ENCODE results near the gene MACROD2.

Gene MACROD2

DNA sequence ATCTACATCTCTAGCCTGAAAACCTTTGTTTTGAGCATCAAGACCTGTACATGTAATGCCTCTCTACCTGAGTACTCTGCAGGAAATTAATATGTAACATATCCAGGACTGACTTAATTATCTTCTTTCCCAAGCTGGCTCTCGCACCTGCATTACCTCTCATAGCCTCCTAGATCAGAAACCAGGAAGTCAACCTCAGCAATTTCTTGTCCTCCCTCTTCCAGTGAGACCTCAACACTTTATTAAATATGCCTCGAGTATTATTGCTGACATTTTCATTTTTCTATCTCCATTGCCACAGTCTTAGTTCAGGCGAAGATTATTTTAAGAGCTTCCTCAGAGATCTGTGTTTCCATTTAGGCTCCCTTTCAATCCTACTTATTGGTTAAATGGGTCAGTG, 69.0 kb downstream of the MACROD2 start:
- no peak for DNase-seq

GRCh38 chr20:14064921-14065320, 69.6 kb downstream of the MACROD2 start:
- DNase-seq, result no peak

GRCh38 chr20:14065774-14066173, 70.5 kb downstream of the MACROD2 start:
- no peak for DNase-seq

DNA sequence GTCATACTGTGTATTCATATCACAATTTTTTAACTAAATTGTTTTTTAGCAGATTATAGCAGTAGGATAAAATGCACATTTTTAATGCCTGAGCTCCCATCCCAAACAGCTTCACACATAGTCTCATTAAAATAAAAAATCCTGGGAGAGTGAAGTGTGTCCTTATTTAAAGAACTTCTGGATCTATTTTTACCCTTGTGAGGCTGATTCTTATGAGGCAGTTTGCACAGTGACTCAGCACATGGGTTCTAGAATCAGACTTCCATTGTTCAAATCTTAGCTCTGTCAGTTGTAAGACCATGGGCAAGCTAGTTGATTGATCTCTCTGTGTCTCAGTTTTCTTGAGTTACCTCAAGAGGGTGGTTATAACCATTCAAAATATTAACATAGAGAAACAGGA, 72.3 kb downstream of the MACROD2 start:
- DNase-seq, result no peak

DNA sequence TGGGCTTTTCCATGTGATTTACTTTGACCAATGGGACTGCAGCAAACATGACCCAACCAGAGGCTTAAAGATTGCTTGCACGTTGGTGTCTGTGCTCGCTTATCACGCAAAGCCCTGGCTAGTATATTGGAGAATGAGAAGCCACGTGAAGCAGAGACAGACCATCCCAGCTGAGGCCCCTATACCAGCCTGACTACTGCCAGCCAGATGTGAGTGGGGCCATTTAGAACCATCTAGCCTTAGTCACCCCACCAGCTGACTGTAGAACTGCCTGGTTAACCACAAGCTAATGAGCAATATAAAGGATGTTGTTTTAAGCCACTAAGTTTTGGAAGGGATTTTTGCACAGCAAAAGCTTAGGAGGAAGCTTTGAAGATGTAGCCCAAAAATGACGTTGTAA, 74.5 kb downstream of the MACROD2 start:
- no peak for DNase-seq

GRCh38 chr20:14093652-14094051, 98.3 kb downstream of the MACROD2 start:
- no peak for DNase-seq

GRCh38 chr20:14098261-14098660, 102.9 kb downstream of the MACROD2 start:
- no peak for DNase-seq

DNA sequence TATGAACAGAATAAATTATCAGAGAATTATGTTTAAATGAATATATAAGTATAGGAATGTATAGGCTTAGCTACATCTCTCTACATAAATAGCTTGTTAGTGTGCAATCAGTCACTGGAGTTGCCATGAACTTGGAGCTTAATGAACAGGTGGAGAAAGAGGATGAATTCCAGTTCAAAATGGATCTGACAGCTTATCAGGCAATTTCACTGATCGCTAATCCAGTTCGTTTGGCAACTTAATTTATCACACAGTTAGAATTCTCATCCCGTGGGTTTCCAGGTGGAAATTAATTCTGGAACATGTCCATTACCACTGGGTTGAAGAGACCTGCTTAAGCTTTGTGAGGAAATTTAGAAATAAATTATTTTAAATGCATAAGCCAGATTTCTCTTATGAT, 118.1 kb downstream of the MACROD2 start:
- DNase-seq, result no peak

DNA sequence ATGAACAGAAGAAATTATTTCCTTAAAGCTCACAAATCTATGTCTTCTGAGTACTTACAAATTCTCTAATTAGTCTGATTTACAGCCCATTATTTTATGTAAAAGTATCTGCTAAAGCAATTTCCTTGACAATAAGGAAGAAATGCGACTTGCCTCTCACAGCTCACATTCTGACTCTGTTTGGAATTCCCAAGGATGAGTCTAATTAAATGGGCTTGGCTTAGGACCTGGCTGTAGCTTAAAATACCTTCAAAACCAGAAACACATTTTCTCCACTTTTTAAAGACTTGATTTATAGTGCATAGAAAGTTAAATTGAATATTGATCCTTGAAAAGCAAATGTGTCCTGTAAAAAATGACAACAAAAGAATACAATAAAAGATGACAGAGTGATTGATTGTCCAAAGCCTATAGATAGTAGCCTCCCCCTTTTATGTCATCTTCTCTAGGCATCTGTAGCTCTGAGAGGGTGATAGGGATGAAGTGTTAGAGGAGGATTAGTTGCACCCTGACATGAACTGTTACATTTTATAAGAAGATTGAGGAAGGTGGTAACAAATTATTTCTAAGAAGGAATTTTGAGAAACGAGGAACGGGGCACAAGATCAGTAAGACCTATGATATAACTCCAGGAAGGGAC, 118.9 kb downstream of the MACROD2 start:
- DNase-seq, result no peak

- no peak for DNase-seq
Measured at GRCh38 chr20:14116037-14116436, 120.7 kb downstream of the MACROD2 start.

GRCh38 chr20:14117768-14118167, 122.5 kb downstream of the MACROD2 start:
- no peak for DNase-seq

DNA sequence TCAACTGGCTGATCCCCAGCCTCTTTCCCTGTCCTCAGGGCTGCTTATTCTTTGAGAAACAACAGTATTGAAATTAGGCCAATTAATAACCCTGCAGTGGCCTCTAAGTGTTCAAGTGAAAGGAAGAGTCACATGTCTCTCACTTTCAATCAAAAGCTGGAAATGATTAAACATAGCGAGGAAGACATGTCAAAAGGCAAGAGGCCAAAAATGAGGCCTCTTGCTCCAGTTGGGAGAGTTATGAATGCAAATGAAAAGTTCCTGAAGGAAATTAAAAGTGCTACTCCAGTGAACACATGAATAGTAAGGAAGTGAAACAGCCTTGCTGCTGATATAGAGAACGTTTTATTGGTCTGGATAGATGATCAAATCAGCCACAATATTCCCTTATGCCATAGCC, 131.5 kb downstream of the MACROD2 start:
- DNase-seq, result no peak

- no peak for DNase-seq
Measured at GRCh38 chr20:14127514-14128223, 132.4 kb downstream of the MACROD2 start.

GRCh38 chr20:14134004-14134403, 138.7 kb downstream of the MACROD2 start:
- no peak for DNase-seq

- no peak for DNase-seq
Measured at GRCh38 chr20:14142171-14142570, 146.9 kb downstream of the MACROD2 start.

GRCh38 chr20:14142964-14143627, 147.8 kb downstream of the MACROD2 start:
- DNase-seq, result no peak

- no peak for DNase-seq
Measured at GRCh38 chr20:14148042-14148441, 152.7 kb downstream of the MACROD2 start.

- no peak for DNase-seq
Measured at GRCh38 chr20:14155361-14155760, 160.0 kb downstream of the MACROD2 start.

DNA sequence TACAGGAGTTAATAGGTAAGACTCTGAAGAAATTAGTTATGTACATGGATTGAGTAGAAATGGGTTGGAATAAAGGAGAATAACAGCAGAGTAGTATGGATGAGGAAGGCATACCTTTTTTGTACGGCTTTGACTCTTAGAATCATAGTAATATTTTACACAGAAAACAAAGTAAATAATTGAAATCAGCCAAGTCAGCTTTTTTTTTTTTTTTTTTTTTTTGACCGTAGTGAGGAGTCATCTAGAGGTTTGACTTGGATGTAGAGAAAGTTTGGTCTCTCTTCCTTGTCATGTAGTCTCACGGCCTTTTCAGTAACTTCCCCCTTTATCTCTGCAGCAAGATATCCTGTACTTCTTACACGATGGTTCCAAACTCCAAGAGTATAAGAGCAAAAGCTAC, 183.2 kb downstream of the MACROD2 start:
- DNase-seq, result no peak

- DNase-seq, result no peak
Measured at GRCh38 chr20:14178952-14179351, 183.6 kb downstream of the MACROD2 start.

- DNase-seq, result no peak
Measured at GRCh38 chr20:14189794-14190402, 194.6 kb downstream of the MACROD2 start.

- no peak for DNase-seq
Measured at GRCh38 chr20:14191559-14191958, 196.2 kb downstream of the MACROD2 start.

GRCh38 chr20:14193443-14193842, 198.1 kb downstream of the MACROD2 start:
- DNase-seq, result no peak

DNA sequence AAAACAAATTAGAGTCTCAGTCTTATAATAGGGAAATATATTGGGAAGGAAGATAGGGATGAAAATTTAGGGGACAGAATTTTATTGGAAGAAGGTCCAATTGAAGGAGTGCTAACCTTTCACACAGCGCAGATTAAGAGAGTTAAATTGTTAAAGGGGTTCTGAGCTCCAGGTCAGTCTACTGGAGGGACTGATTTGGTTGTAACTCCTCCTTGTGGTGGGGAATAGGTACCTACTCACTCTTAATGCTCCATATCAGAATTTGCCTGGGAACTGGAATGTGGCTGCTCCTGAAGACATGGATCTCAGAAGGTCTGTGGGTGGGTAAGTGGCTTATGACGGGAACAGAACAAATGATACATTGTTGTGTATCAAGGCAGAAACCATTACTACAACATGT, 198.6 kb downstream of the MACROD2 start:
- no peak for DNase-seq
